Measurements from ENCODE around the gene LARP4B. TPM values are rescaled to one million over a fixed set of nuclear protein-coding genes. Genes with fewer than 3 reads are reported as not detected.

Gene LARP4B
- total RNA-seq, 1 experiment from 2014 or later: 181 TPM

GRCh38 chr10:816958-817357 is 114.5 kb downstream of the LARP4B start:
- peaks cover 75% of the 10 kb centered on the region for H3K36me3 Mint-ChIP-seq (ENCODE audit: insufficient read depth, unreplicated experiment)
- H3K27ac Mint-ChIP-seq (ENCODE audit: unreplicated experiment): no peak overlapping the region
- CTCF ChIA-PET: no interaction called here
- H3K4me1 Mint-ChIP-seq (ENCODE audit: low read depth, unreplicated experiment): peaks cover 23% of the 10 kb centered on the region
- BruUV-seq (replicated peaks): no TSS peak
- no peaks in the 10 kb centered on the region for H3K27me3 Mint-ChIP-seq (ENCODE audit: unreplicated experiment)
- TF ChIP-seq CTCF (IDR thresholded peaks at IDR 0.05; ENCODE audit: unreplicated experiment): no peak
- no peak for DNase-seq
- no peak overlapping the region for H3K4me3 Mint-ChIP-seq (ENCODE audit: low read depth, unreplicated experiment)
- intact Hi-C loops (cut with micrococcal nuclease; ENCODE audit: unreplicated experiment): no loop called here
- no peaks in the 10 kb centered on the region for H3K9me3 Mint-ChIP-seq (ENCODE audit: low read depth, unreplicated experiment)

GRCh38 chr10:816091-816477 is 115.4 kb downstream of the LARP4B start:
- peaks cover 70% of the 10 kb centered on the region for H3K36me3 Mint-ChIP-seq (ENCODE audit: insufficient read depth, unreplicated experiment)

DNA sequence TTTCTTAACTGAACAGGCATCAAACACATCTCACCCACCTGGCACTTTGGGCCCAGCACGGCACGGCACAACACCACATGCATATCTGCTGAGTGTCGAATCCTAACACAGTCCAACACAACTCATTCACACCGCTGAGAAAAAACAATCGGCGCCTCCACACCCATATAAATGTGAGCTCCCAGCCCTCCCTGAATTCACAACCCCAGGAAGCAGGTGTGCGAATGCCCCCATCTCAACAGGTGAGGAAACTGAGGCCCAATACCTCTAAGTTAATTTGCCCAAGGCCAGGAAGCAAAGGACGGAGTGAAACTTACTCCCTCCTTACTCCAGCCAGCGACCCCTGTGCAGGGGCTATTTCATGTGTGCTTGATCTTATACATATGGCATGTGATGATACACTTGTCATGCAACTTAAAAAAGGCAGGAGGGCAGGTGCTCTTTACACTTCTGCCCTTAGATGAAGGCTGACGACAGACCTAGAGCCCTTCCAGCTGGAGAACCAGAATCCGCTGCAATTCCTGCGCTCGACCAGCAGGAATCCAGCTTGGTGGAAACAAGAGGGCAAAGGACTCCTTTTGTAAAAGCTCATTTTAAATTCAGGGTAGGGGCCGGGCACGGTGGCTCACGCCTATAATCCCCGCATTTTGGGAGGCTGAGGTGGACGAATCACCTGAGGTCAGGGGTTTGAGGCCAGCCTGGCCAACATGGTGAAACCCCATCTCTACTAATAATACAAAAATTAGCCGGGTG is 116.0 kb downstream of the LARP4B start:
- CTCF ChIA-PET: no interaction called here
- Mint-ChIP-seq H3K27me3 (ENCODE audit: unreplicated experiment) (no peaks in the 10 kb centered on the region), H3K4me1 (ENCODE audit: low read depth, unreplicated experiment) (peaks cover 15% of the 10 kb centered on the region), H3K9me3 (ENCODE audit: low read depth, unreplicated experiment) (no peaks in the 10 kb centered on the region), H3K4me3 (ENCODE audit: low read depth, unreplicated experiment) (no peak overlapping the region), H3K36me3 (ENCODE audit: insufficient read depth, unreplicated experiment) (peaks cover 67% of the 10 kb centered on the region), H3K27ac (ENCODE audit: unreplicated experiment) (no peak overlapping the region)
- DNase-seq: no peak
- intact Hi-C loops (cut with micrococcal nuclease; ENCODE audit: unreplicated experiment): no loop called here
- BruUV-seq (replicated peaks): no TSS peak
- TF ChIP-seq CTCF (IDR thresholded peaks at IDR 0.05; ENCODE audit: unreplicated experiment): peak; percentile 14

More at GRCh38 chr10:816091-816477, 115.4 kb downstream of the LARP4B start:
- DNase-seq: no peak
- Mint-ChIP-seq H3K27me3 (ENCODE audit: unreplicated experiment) (no peaks in the 10 kb centered on the region), H3K4me3 (ENCODE audit: low read depth, unreplicated experiment) (no peak overlapping the region), H3K4me1 (ENCODE audit: low read depth, unreplicated experiment) (peaks cover 18% of the 10 kb centered on the region), H3K27ac (ENCODE audit: unreplicated experiment) (no peak overlapping the region), H3K9me3 (ENCODE audit: low read depth, unreplicated experiment) (no peaks in the 10 kb centered on the region)
- TF ChIP-seq CTCF (IDR thresholded peaks at IDR 0.05; ENCODE audit: unreplicated experiment): peak; percentile 3
- intact Hi-C loops (cut with micrococcal nuclease; ENCODE audit: unreplicated experiment): no loop called here
- BruUV-seq (replicated peaks): no TSS peak
- CTCF ChIA-PET: no interaction called here

DNA sequence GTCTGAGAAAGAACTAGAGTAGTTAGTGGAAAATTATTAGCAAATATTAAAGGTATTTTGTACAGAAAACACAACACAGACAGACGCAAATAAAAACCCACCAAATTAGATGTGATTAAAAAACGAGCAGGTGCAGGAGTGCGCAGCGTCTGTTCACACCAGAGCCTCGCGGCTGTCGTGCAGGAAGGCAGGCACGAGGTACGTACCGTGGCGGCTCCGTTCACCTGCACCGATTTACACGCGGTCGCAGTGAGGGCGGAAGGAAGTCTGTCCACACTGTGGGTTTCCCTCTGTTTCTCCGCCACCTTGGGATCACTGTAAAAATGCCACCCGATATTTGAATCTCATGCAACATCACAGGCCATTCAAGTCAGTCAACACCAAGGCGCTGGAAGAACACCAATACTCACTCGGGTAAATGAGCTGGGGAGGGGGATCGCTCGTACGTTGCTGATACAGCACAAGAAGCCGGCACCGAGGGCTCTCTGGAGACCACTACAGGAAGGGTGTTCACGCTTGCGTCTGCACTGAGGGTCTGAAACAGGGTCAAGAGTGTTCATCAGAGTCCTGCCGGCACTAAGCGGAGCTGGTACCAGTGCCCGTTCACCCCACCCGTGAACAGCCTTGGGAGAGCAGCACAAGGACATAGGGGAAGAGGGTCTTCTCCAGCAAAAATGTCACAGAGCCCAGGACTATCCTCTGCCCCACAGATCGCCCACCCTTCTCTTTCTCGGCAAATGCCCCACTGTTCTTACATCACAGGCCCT is 116.8 kb downstream of the LARP4B start:
- Mint-ChIP-seq H3K27ac (ENCODE audit: unreplicated experiment) (no peak overlapping the region), H3K36me3 (ENCODE audit: insufficient read depth, unreplicated experiment) (peaks cover 68% of the 10 kb centered on the region), H3K4me1 (ENCODE audit: low read depth, unreplicated experiment) (peaks cover 8% of the 10 kb centered on the region), H3K27me3 (ENCODE audit: unreplicated experiment) (no peaks in the 10 kb centered on the region), H3K9me3 (ENCODE audit: low read depth, unreplicated experiment) (no peaks in the 10 kb centered on the region), H3K4me3 (ENCODE audit: low read depth, unreplicated experiment) (no peak overlapping the region)
- no peak for DNase-seq
- no peak for TF ChIP-seq CTCF (IDR thresholded peaks at IDR 0.05; ENCODE audit: unreplicated experiment)
- CTCF ChIA-PET: no interaction called here
- BruUV-seq (replicated peaks): no TSS peak
- intact Hi-C loops (cut with micrococcal nuclease; ENCODE audit: unreplicated experiment): no loop called here

Data from Calu3 (cell line).